ENCODE measurements around the gene ZNF205. TPM values are rescaled to one million over a fixed set of nuclear protein-coding genes. Genes with fewer than 3 reads are reported as not detected.
A peak's percentile ranks its signal among the peaks of the same experiment; 100 is the strongest.

ZNF205 gene
- total and polyA plus RNA-seq, 2 of the 13 experiments (the other 11 are each of a cell fraction or from before 2014, with no cell fraction given) = 5.8 to 10.2 TPM

GRCh38 chr16:3152277-3152990 is 40.0 kb downstream of the ZNF205 start (continued):
- TF ChIP-seq TP53 (CRISPR knock-in tag; conservative IDR thresholded peaks at IDR 0.05) (0 out of 2 replicates have a peak, but pooled peaks have one; percentile 55), ONECUT2 (CRISPR knock-in tag; IDR thresholded peaks at IDR 0.05) (no peak), FOXK2 (IDR thresholded peaks at IDR 0.05) (no peak), ZNF20 (CRISPR knock-in tag; IDR thresholded peaks at IDR 0.05) (no peak), ZEB1 (IDR thresholded peaks at IDR 0.05; ENCODE audit: insufficient replicate concordance, low read depth) (no peak), ZNF746 (CRISPR knock-in tag; IDR thresholded peaks at IDR 0.05) (no peak), SKI (IDR thresholded peaks at IDR 0.05; ENCODE audit: partially characterized antibody) (no peak), RORA (CRISPR knock-in tag; IDR thresholded peaks at IDR 0.05) (0 out of 2 replicates have a peak, but pooled peaks have one; percentile 29), ZNF224 (CRISPR knock-in tag; IDR thresholded peaks at IDR 0.05) (0 out of 2 replicates have a peak, but pooled peaks have one; percentile 43), HIVEP1 (CRISPR knock-in tag; IDR thresholded peaks at IDR 0.05) (no peak), NAIF1 (CRISPR knock-in tag; IDR thresholded peaks at IDR 0.05; ENCODE audit: borderline replicate concordance) (peak; percentile 95), ATRX (CRISPR knock-in tag; IDR thresholded peaks at IDR 0.05; ENCODE audit: borderline replicate concordance) (no peak), MEIS1 (CRISPR knock-in tag; IDR thresholded peaks at IDR 0.05; ENCODE audit: borderline replicate concordance) (0 out of 2 replicates have a peak, but pooled peaks have one; percentile 53), TOPORS (CRISPR knock-in tag; IDR thresholded peaks at IDR 0.05) (no peak), NFIB (CRISPR knock-in tag; IDR thresholded peaks at IDR 0.05; ENCODE audit: borderline replicate concordance) (no peak), ZBED4 (CRISPR knock-in tag; IDR thresholded peaks at IDR 0.05; ENCODE audit: borderline replicate concordance) (0 out of 2 replicates have a peak, but pooled peaks have one; percentile 34)
- TF ChIP-seq, protein P1, sequence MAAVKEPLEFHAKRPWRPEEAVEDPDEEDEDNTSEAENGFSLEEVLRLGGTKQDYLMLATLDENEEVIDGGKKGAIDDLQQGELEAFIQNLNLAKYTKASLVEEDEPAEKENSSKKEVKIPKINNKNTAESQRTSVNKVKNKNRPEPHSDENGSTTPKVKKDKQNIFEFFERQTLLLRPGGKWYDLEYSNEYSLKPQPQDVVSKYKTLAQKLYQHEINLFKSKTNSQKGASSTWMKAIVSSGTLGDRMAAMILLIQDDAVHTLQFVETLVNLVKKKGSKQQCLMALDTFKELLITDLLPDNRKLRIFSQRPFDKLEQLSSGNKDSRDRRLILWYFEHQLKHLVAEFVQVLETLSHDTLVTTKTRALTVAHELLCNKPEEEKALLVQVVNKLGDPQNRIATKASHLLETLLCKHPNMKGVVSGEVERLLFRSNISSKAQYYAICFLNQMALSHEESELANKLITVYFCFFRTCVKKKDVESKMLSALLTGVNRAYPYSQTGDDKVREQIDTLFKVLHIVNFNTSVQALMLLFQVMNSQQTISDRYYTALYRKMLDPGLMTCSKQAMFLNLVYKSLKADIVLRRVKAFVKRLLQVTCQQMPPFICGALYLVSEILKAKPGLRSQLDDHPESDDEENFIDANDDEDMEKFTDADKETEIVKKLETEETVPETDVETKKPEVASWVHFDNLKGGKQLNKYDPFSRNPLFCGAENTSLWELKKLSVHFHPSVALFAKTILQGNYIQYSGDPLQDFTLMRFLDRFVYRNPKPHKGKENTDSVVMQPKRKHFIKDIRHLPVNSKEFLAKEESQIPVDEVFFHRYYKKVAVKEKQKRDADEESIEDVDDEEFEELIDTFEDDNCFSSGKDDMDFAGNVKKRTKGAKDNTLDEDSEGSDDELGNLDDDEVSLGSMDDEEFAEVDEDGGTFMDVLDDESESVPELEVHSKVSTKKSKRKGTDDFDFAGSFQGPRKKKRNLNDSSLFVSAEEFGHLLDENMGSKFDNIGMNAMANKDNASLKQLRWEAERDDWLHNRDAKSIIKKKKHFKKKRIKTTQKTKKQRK (IDR thresholded peaks at IDR 0.05; ENCODE audit: low read length) = no peak
- TF ChIP-seq, protein P2, sequence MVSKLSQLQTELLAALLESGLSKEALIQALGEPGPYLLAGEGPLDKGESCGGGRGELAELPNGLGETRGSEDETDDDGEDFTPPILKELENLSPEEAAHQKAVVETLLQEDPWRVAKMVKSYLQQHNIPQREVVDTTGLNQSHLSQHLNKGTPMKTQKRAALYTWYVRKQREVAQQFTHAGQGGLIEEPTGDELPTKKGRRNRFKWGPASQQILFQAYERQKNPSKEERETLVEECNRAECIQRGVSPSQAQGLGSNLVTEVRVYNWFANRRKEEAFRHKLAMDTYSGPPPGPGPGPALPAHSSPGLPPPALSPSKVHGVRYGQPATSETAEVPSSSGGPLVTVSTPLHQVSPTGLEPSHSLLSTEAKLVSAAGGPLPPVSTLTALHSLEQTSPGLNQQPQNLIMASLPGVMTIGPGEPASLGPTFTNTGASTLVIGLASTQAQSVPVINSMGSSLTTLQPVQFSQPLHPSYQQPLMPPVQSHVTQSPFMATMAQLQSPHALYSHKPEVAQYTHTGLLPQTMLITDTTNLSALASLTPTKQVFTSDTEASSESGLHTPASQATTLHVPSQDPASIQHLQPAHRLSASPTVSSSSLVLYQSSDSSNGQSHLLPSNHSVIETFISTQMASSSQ (IDR thresholded peaks at IDR 0.05; ENCODE audit: low read depth) = peak; percentile 48; the same call in 1 of the 2 replicates
- TF ChIP-seq, protein P2 (CRISPR knock-in tag; IDR thresholded peaks at IDR 0.05; ENCODE audit: borderline replicate concordance) = no peak

Data from HepG2 (cell line).